H9 (cell line): ENCODE results near the gene PHOX2B. TPM values are rescaled to one million over a fixed set of nuclear protein-coding genes. Genes with fewer than 3 reads are reported as not detected.
"Not testable (repeated sequence)": the region's sequence is repeated elsewhere in the genome, so short reads cannot be mapped to it uniquely, and the experiment has no call there.

Experiments
- DNase-seq: peaks from one replicate; pipeline ENCODE4 v3.0.0-alpha.2; 2017
- H2AFZ ChIP-seq: one replicate; pipeline ENCODE4 v1.6.1; 2013; ENCODE audit warnings: mild to moderate bottlenecking, low read length, control low read depth, moderate library complexity
- H2AK5ac ChIP-seq: 2 replicates; pipeline ENCODE4 v1.6.1; 2013; ENCODE audit warnings: low read length, control low read depth, mixed read lengths; ENCODE audit not compliant: insufficient read length
- H2BK120ac ChIP-seq: one replicate; pipeline ENCODE4 v1.6.1; 2013; ENCODE audit warnings: low read depth, mild to moderate bottlenecking, low read length, control low read depth, inconsistent platforms; ENCODE audit not compliant: poor library complexity, severe bottlenecking
- H2BK12ac ChIP-seq: 2 replicates; pipeline ENCODE4 v1.6.1; 2013; ENCODE audit warnings: low read length, control low read depth, mixed read lengths, low read depth; ENCODE audit not compliant: insufficient read length
- H2BK15ac ChIP-seq: 2 replicates; pipeline ENCODE4 v1.6.1; 2013; ENCODE audit warnings: low read depth, low read length, control low read depth
- H2BK20ac ChIP-seq: one replicate; pipeline ENCODE4 v1.6.1; 2013; ENCODE audit warnings: low read depth, mild to moderate bottlenecking, low read length, control low read depth, inconsistent platforms; ENCODE audit not compliant: poor library complexity, severe bottlenecking
- H2BK5ac ChIP-seq: 2 replicates; pipeline ENCODE4 v1.6.1; 2013; ENCODE audit warnings: low read length, control low read depth, mixed read lengths; ENCODE audit not compliant: insufficient read length
- H3K14ac ChIP-seq: 2 replicates; pipeline ENCODE4 v1.6.1; 2013; ENCODE audit warnings: low read length, control low read depth; ENCODE audit not compliant: insufficient read depth
- H3K18ac ChIP-seq: 2 replicates; pipeline ENCODE4 v1.6.1; 2013; ENCODE audit warnings: low read depth, mild to moderate bottlenecking, mixed read lengths, low read length, control low read depth; ENCODE audit not compliant: insufficient read length
- H3K23ac ChIP-seq: 2 replicates; pipeline ENCODE4 v1.6.1; 2013; ENCODE audit warnings: low read length, control low read depth, mixed read lengths, low read depth; ENCODE audit not compliant: insufficient read length
- H3K23me2 ChIP-seq: 2 replicates; pipeline ENCODE4 v1.6.1; 2013; ENCODE audit warnings: low read depth, mild to moderate bottlenecking, mixed read lengths, low read length, control low read depth; ENCODE audit not compliant: insufficient read length, poor library complexity, severe bottlenecking
- H3K27ac ChIP-seq: 2 replicates; pipeline ENCODE4 v1.5.1; 2013; ENCODE audit warnings: low read length, control low read depth, mixed read lengths, low read depth; ENCODE audit not compliant: insufficient read length
- H3K27me3 ChIP-seq: 2 replicates; pipeline ENCODE4 v1.6.1; 2013; ENCODE audit warnings: low read length, control low read depth, inconsistent platforms; ENCODE audit not compliant: insufficient read depth
- H3K4ac ChIP-seq: 2 replicates; pipeline ENCODE4 v1.6.1; 2013; ENCODE audit warnings: low read depth, mild to moderate bottlenecking, control low read depth, inconsistent platforms, low read length, moderate library complexity
- H3K4me1 ChIP-seq: 2 replicates; pipeline ENCODE4 v1.6.1; 2013; ENCODE audit warnings: low read length, control low read depth, inconsistent platforms; ENCODE audit not compliant: insufficient read depth
- H3K4me2 ChIP-seq: 2 replicates; pipeline ENCODE4 v1.6.1; 2013; ENCODE audit warnings: low read length, control low read depth, mixed read lengths; ENCODE audit not compliant: insufficient read length, insufficient read depth
- H3K56ac ChIP-seq: 2 replicates; pipeline ENCODE4 v1.6.1; 2013; ENCODE audit warnings: low read depth, mild to moderate bottlenecking, mixed read lengths, low read length, control low read depth; ENCODE audit not compliant: insufficient read length
- H3K79me1 ChIP-seq: 2 replicates; pipeline ENCODE4 v1.6.1; 2013; ENCODE audit warnings: low read depth, mild to moderate bottlenecking, moderate library complexity, low read length, control low read depth, inconsistent platforms; ENCODE audit not compliant: insufficient read depth, poor library complexity, severe bottlenecking
- H3K79me2 ChIP-seq: 2 replicates; pipeline ENCODE4 v1.6.1; 2013; ENCODE audit warnings: low read length, control low read depth, inconsistent platforms; ENCODE audit not compliant: insufficient read depth
- H3K9ac ChIP-seq: 2 replicates; pipeline ENCODE4 v1.6.1; 2013; ENCODE audit warnings: low read length, control low read depth, mixed read lengths; ENCODE audit not compliant: insufficient read length; ENCODE audit errors: extremely low read depth
- H3K9me3 ChIP-seq: one replicate; pipeline ENCODE4 v1.6.1; 2013; ENCODE audit warnings: low read depth, low read length, inconsistent platforms; ENCODE audit not compliant: control insufficient read depth
- H3T11ph ChIP-seq: one replicate; pipeline ENCODE4 v1.6.1; 2013; ENCODE audit warnings: mild to moderate bottlenecking, low read length, control low read depth, inconsistent platforms
- H4K20me1 ChIP-seq: one replicate; pipeline ENCODE4 v1.6.1; 2013; ENCODE audit not compliant: control insufficient read depth, insufficient read length, insufficient read depth
- H4K5ac ChIP-seq: 2 replicates; pipeline ENCODE4 v1.6.1; 2013; ENCODE audit warnings: low read depth, mild to moderate bottlenecking, mixed read lengths, low read length, control low read depth; ENCODE audit not compliant: insufficient read length
- H4K8ac ChIP-seq: replicated peaks from 2 replicates; pipeline ENCODE4 v1.6.1; 2013; ENCODE audit warnings: low read length, control low read depth, mixed read lengths, low read depth; ENCODE audit not compliant: insufficient read length
- H4K91ac ChIP-seq: 2 replicates; pipeline ENCODE4 v1.6.1; 2013; ENCODE audit warnings: low read depth, mild to moderate bottlenecking, moderate library complexity, mixed read lengths, low read length, control low read depth; ENCODE audit not compliant: insufficient read length
- H3K27ac Mint-ChIP-seq, 3 experiments: 2 replicates in 2 of 3; 3 replicates in 1 of 3; pipeline ENCODE4 v1.8.0; 2020 to 2021; ENCODE audit warnings: mixed read lengths in 3 of 3, mild to moderate bottlenecking in 1 of 3, moderate library complexity in 1 of 3
- H3K27me3 Mint-ChIP-seq: 2 replicates; pipeline ENCODE4 v1.8.0; 2021; ENCODE audit warnings: low read depth, mild to moderate bottlenecking, moderate library complexity, mixed read lengths
- H3K36me3 Mint-ChIP-seq, 3 experiments: 2 replicates in 2 of 3; 3 replicates in 1 of 3; pipeline ENCODE4 v1.8.0; 2020 to 2021; ENCODE audit warnings: low read depth in 3 of 3, mixed read lengths in 3 of 3; ENCODE audit not compliant: insufficient read depth in 1 of 3
- H3K4me1 Mint-ChIP-seq, 2 experiments: 2 replicates each; pipeline ENCODE4 v1.8.0; 2020; ENCODE audit warnings: mixed read lengths in 2 of 2
- H3K4me3 Mint-ChIP-seq, 2 experiments: 2 replicates in 1 of 2; 3 replicates in 1 of 2; pipeline ENCODE4 v1.8.0; 2020 to 2021; ENCODE audit warnings: mild to moderate bottlenecking in 2 of 2, mixed read lengths in 2 of 2, moderate library complexity in 1 of 2
- H3K9me3 Mint-ChIP-seq, 2 experiments: 2 replicates in 1 of 2; 3 replicates in 1 of 2; pipeline ENCODE4 v1.8.0; 2020; ENCODE audit warnings: mild to moderate bottlenecking in 2 of 2, mixed read lengths in 2 of 2, moderate library complexity in 1 of 2
- whole genome bisulfite sequencing: extraction: QIAGEN DNeasy Blood & Tissue Kit; methylation state at CpG from one replicate; pipeline ENCODE4 v1.1.7; 2013; ENCODE audit warnings: missing lambda C conversion rate, low lambda C conversion rate, mixed read lengths; ENCODE audit not compliant: insufficient read length; ENCODE audit errors: extremely low coverage; 5-methylcytosine and 5-hydroxymethylcytosine counted together
- total RNA-seq: library from RNA; stranded (reverse); gene quantifications from 2 replicates; pipeline ENCODE4 v1.2.1, GENCODE V29; 2021
- TF ChIP-seq, protein P1 (sequence below): fragments of 200-600 bp; sonication (generic); conservative IDR thresholded peaks from 3 replicates; pipeline ENCODE4 v1.8.0; 2021; ENCODE audit warnings: antibody characterized with exemption, mild to moderate bottlenecking

The PHOX2B gene
- total RNA-seq, 1 experiment from 2014 or later, result not detected

DNA sequence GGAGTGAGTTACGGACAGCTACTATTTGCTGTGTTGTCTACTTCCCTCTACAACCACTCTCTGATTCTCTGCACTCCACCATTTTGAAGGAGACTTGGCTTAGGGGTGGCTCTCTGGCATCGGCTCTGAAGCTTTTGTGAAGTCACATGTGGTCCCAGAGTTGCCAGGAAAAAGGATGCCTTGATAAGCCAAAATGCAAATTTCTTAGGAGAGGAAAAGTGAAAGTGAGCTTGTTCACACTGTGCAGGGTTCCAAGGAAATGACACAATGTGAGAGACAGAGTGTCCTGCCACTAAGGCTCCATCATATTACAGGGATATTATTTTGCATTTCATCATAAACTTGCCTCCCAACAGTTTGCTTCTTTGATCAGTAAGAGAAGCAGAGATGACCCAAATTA lies 7.2 kb downstream of the PHOX2B start:
- DNase-seq, result no peak
- H3K27ac Mint-ChIP-seq, result no peak overlapping the region
- no peak overlapping the region for H2BK5ac ChIP-seq
- H3K23me2 ChIP-seq, result no peaks in the 10 kb centered on the region
- H4K8ac ChIP-seq, result no peak overlapping the region
- peaks cover 0 to 2% (median 0%) of the 10 kb centered on the region in 3 experiments; a peak in 1 of 7 replicates for H3K36me3 Mint-ChIP-seq
- H2AFZ ChIP-seq, result no peak overlapping the region
- H3K9me3 ChIP-seq, result no peaks in the 10 kb centered on the region
- no peak overlapping the region for H3K4me3 Mint-ChIP-seq
- H3K4me1 ChIP-seq, result no peaks in the 10 kb centered on the region
- H3K18ac ChIP-seq, result no peak overlapping the region
- H2BK15ac ChIP-seq, result no peak overlapping the region
- peaks cover 2 to 19% of the 10 kb centered on the region in 2 experiments; a peak in 4 of 5 replicates for H3K9me3 Mint-ChIP-seq
- no peak overlapping the region for H3K27ac ChIP-seq
- H4K20me1 ChIP-seq, result peaks cover 2% of the 10 kb centered on the region
- H2BK20ac ChIP-seq, result no peak overlapping the region
- H2BK12ac ChIP-seq, result no peak overlapping the region
- H2BK120ac ChIP-seq, result no peak overlapping the region
- no peak overlapping the region for H3K9ac ChIP-seq
- H4K91ac ChIP-seq, result no peak overlapping the region
- no peak overlapping the region for H3K14ac ChIP-seq
- WGBS, result no CpG with 5 or more reads among the region's 2 CpGs
- H2AK5ac ChIP-seq, result no peak overlapping the region
- peaks cover 91% of the 10 kb centered on the region for H3K27me3 Mint-ChIP-seq
- no peak overlapping the region for H3K23ac ChIP-seq
- H3K4ac ChIP-seq, result no peak overlapping the region
- H3K4me1 Mint-ChIP-seq, result peaks cover 4 to 17% of the 10 kb centered on the region in 2 experiments
- no peak overlapping the region for H3T11ph ChIP-seq
- peaks cover 60% of the 10 kb centered on the region for H3K27me3 ChIP-seq
- no peak overlapping the region for H4K5ac ChIP-seq
- no peak overlapping the region for H3K56ac ChIP-seq
- H3K79me1 ChIP-seq, result no peaks in the 10 kb centered on the region
- H3K79me2 ChIP-seq, result no peaks in the 10 kb centered on the region
- no peak overlapping the region for H3K4me2 ChIP-seq
- TF ChIP-seq, protein P1, sequence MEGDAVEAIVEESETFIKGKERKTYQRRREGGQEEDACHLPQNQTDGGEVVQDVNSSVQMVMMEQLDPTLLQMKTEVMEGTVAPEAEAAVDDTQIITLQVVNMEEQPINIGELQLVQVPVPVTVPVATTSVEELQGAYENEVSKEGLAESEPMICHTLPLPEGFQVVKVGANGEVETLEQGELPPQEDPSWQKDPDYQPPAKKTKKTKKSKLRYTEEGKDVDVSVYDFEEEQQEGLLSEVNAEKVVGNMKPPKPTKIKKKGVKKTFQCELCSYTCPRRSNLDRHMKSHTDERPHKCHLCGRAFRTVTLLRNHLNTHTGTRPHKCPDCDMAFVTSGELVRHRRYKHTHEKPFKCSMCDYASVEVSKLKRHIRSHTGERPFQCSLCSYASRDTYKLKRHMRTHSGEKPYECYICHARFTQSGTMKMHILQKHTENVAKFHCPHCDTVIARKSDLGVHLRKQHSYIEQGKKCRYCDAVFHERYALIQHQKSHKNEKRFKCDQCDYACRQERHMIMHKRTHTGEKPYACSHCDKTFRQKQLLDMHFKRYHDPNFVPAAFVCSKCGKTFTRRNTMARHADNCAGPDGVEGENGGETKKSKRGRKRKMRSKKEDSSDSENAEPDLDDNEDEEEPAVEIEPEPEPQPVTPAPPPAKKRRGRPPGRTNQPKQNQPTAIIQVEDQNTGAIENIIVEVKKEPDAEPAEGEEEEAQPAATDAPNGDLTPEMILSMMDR, result no peak

DNA sequence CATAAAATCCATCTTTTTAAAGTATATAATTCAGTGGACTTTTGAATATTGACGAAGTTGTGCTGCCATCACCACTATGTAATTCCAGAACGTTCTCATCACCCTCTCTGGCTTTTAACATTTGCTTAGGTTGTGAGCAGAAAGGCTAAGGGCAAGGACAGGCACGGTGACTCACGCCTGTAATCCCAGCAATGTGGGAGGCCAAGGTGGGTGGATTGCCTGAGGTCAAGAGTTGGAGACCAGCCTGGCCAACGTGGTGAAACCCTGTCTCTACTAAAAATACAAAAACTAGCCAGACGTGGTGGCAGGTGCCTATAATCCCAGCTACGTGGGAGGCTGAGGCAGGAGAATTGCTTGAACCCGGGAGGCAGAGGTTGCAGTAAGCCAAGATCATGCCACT lies 11.0 kb downstream of the PHOX2B start:
- not testable (repeated sequence) for H3K36me3 Mint-ChIP-seq, H3K4me1 Mint-ChIP-seq, H4K91ac ChIP-seq, H3K9ac ChIP-seq, H3K79me2 ChIP-seq, H3T11ph ChIP-seq, H4K8ac ChIP-seq, H2BK15ac ChIP-seq, H3K9me3 Mint-ChIP-seq, H3K27ac ChIP-seq, H2BK20ac ChIP-seq, H3K4me3 Mint-ChIP-seq, H2AK5ac ChIP-seq, H2AFZ ChIP-seq, H3K4ac ChIP-seq, H2BK120ac ChIP-seq, H3K23ac ChIP-seq, H3K4me1 ChIP-seq, H2BK5ac ChIP-seq, H3K27ac Mint-ChIP-seq, DNase-seq, H3K79me1 ChIP-seq, H2BK12ac ChIP-seq, H3K23me2 ChIP-seq, H3K9me3 ChIP-seq, H3K18ac ChIP-seq, H4K5ac ChIP-seq, H3K4me2 ChIP-seq, H3K56ac ChIP-seq, H3K14ac ChIP-seq, H4K20me1 ChIP-seq
- peaks cover 80% of the 10 kb centered on the region for H3K27me3 Mint-ChIP-seq
- peaks cover 26% of the 10 kb centered on the region; the same call in 1 of the 2 replicates for H3K27me3 ChIP-seq
- no CpG with 5 or more reads among the region's 8 CpGs for WGBS
